ENCODE data around the gene HIGD1A.

The HIGD1A gene

GRCh38 chr3:42743204-42743995, 60.9 kb downstream of the HIGD1A start:
- no peak overlapping the region for H2BK5ac ChIP-seq (ENCODE audit: low read depth, low read length, poor library complexity)
- H2BK120ac ChIP-seq (ENCODE audit: insufficient read depth, low read length, poor library complexity): no peak overlapping the region
- no CpG with 5 or more reads among the region's 7 CpGs for WGBS (ENCODE audit: extremely low coverage, insufficient coverage, insufficient read length)

GRCh38 chr3:42742688-42743087, 61.6 kb downstream of the HIGD1A start:
- H3K23ac ChIP-seq (ENCODE audit: low read length): no peak overlapping the region
- no peak overlapping the region for H4K91ac ChIP-seq (ENCODE audit: low read depth, low read length)
- no peak overlapping the region for H3K4me2 ChIP-seq (ENCODE audit: low read length)
- H3K4me3 ChIP-seq (ENCODE audit: low read depth, low read length): no peak overlapping the region
- H3K14ac ChIP-seq (ENCODE audit: low read length): no peak overlapping the region
- WGBS (ENCODE audit: extremely low coverage, insufficient coverage, insufficient read length): no CpG with 5 or more reads among the region's 9 CpGs
- no peak overlapping the region for H2AFZ ChIP-seq (ENCODE audit: insufficient read depth, low read length, poor library complexity)
- H3K18ac ChIP-seq (ENCODE audit: low read length): no peak overlapping the region
- H3K4me1 ChIP-seq (ENCODE audit: control insufficient read depth in 1 of 2, insufficient read depth in 2 of 2, low read length in 2 of 2): no peaks in the 10 kb centered on the region
- H4K8ac ChIP-seq (ENCODE audit: low read depth, low read length): no peak overlapping the region
- no peak overlapping the region for H2BK5ac ChIP-seq (ENCODE audit: low read depth, low read length, poor library complexity)
- no peaks in the 10 kb centered on the region for H3K36me3 ChIP-seq (ENCODE audit: control insufficient read depth in 1 of 2, insufficient read depth in 2 of 2, low read length in 2 of 2)
- H3K9me3 ChIP-seq (ENCODE audit: insufficient read depth, low read depth, low read length): no peaks in the 10 kb centered on the region
- no peak overlapping the region for H4K12ac ChIP-seq (ENCODE audit: low read depth, low read length)
- no peak overlapping the region for H3K27ac ChIP-seq (ENCODE audit: low read depth, low read length)
- DNase-seq: no peak
- H3K4ac ChIP-seq (ENCODE audit: low read depth, low read length): no peak overlapping the region
- no peak overlapping the region for H3K9ac ChIP-seq (ENCODE audit: low read length)
- H3K79me2 ChIP-seq (ENCODE audit: control insufficient read depth, insufficient read depth, low read length, poor library complexity): no peaks in the 10 kb centered on the region
- H3K79me1 ChIP-seq (ENCODE audit: low read length): no peaks in the 10 kb centered on the region
- H3K27me3 ChIP-seq (ENCODE audit: insufficient read depth, low read length): no peaks in the 10 kb centered on the region
- H2BK120ac ChIP-seq (ENCODE audit: insufficient read depth, low read length, poor library complexity): no peak overlapping the region
- H2BK12ac ChIP-seq (ENCODE audit: low read length): no peak overlapping the region
- no peak overlapping the region for H2AK5ac ChIP-seq (ENCODE audit: low read length)

More at GRCh38 chr3:42743204-42743995, 60.9 kb downstream of the HIGD1A start:
- Histone ChIP-seq H3K79me2 (ENCODE audit: control insufficient read depth, insufficient read depth, low read length, poor library complexity) (no peaks in the 10 kb centered on the region), H4K91ac (ENCODE audit: low read depth, low read length) (no peak overlapping the region), H4K8ac (ENCODE audit: low read depth, low read length) (no peak overlapping the region), H3K79me1 (ENCODE audit: low read length) (no peaks in the 10 kb centered on the region), H2BK12ac (ENCODE audit: low read length) (no peak overlapping the region), H2AFZ (ENCODE audit: insufficient read depth, low read length, poor library complexity) (no peak overlapping the region), H3K14ac (ENCODE audit: low read length) (no peak overlapping the region), H3K9ac (ENCODE audit: low read length) (no peak overlapping the region), H3K4me1 (ENCODE audit: control insufficient read depth in 1 of 2, insufficient read depth in 2 of 2, low read length in 2 of 2) (no peaks in the 10 kb centered on the region), H3K27ac (ENCODE audit: low read depth, low read length) (no peak overlapping the region), H2AK5ac (ENCODE audit: low read length) (no peak overlapping the region), H3K9me3 (ENCODE audit: insufficient read depth, low read depth, low read length) (no peaks in the 10 kb centered on the region), H4K12ac (ENCODE audit: low read depth, low read length) (no peak overlapping the region), H3K36me3 (ENCODE audit: control insufficient read depth in 1 of 2, insufficient read depth in 2 of 2, low read length in 2 of 2) (no peaks in the 10 kb centered on the region), H3K4ac (ENCODE audit: low read depth, low read length) (no peak overlapping the region), H3K4me3 (ENCODE audit: low read depth, low read length) (no peak overlapping the region), H3K18ac (ENCODE audit: low read length) (no peak overlapping the region), H3K4me2 (ENCODE audit: low read length) (no peak overlapping the region), H3K23ac (ENCODE audit: low read length) (no peak overlapping the region), H3K27me3 (ENCODE audit: insufficient read depth, low read length) (no peaks in the 10 kb centered on the region)
- DNase-seq: no peak

- no peak overlapping the region for H2BK12ac ChIP-seq (ENCODE audit: low read length)
- no peak overlapping the region for H4K8ac ChIP-seq (ENCODE audit: low read depth, low read length)
- no peaks in the 10 kb centered on the region for H3K27me3 ChIP-seq (ENCODE audit: insufficient read depth, low read length)
- H3K79me2 ChIP-seq (ENCODE audit: control insufficient read depth, insufficient read depth, low read length, poor library complexity): no peaks in the 10 kb centered on the region
- no peak overlapping the region for H3K9ac ChIP-seq (ENCODE audit: low read length)
- H2BK5ac ChIP-seq (ENCODE audit: low read depth, low read length, poor library complexity): no peak overlapping the region
- no peak overlapping the region for H3K4me3 ChIP-seq (ENCODE audit: low read depth, low read length)
- H4K91ac ChIP-seq (ENCODE audit: low read depth, low read length): no peak overlapping the region
- no peaks in the 10 kb centered on the region for H3K4me1 ChIP-seq (ENCODE audit: control insufficient read depth in 1 of 2, insufficient read depth in 2 of 2, low read length in 2 of 2)
- no peak overlapping the region for H2BK120ac ChIP-seq (ENCODE audit: insufficient read depth, low read length, poor library complexity)
- H3K14ac ChIP-seq (ENCODE audit: low read length): no peak overlapping the region
- H3K4ac ChIP-seq (ENCODE audit: low read depth, low read length): no peak overlapping the region
- H3K27ac ChIP-seq (ENCODE audit: low read depth, low read length): no peak overlapping the region
- no peak overlapping the region for H2AK5ac ChIP-seq (ENCODE audit: low read length)
- no CpG with 5 or more reads among the region's 4 CpGs for WGBS (ENCODE audit: extremely low coverage, insufficient coverage, insufficient read length)
- DNase-seq: no peak
- H3K18ac ChIP-seq (ENCODE audit: low read length): no peak overlapping the region
- no peak overlapping the region for H3K23ac ChIP-seq (ENCODE audit: low read length)
- H3K9me3 ChIP-seq (ENCODE audit: insufficient read depth, low read depth, low read length): no peaks in the 10 kb centered on the region
- H2AFZ ChIP-seq (ENCODE audit: insufficient read depth, low read length, poor library complexity): no peak overlapping the region
- no peak overlapping the region for H4K12ac ChIP-seq (ENCODE audit: low read depth, low read length)
- no peaks in the 10 kb centered on the region for H3K79me1 ChIP-seq (ENCODE audit: low read length)
- H3K36me3 ChIP-seq (ENCODE audit: control insufficient read depth in 1 of 2, insufficient read depth in 2 of 2, low read length in 2 of 2): no peaks in the 10 kb centered on the region
- H3K4me2 ChIP-seq (ENCODE audit: low read length): no peak overlapping the region
Observed at GRCh38 chr3:42742259-42742658, 62.0 kb downstream of the HIGD1A start.

- Histone ChIP-seq H3K4me3 (ENCODE audit: low read depth, low read length) (no peak overlapping the region), H4K12ac (ENCODE audit: low read depth, low read length) (no peak overlapping the region), H3K4me2 (ENCODE audit: low read length) (no peak overlapping the region), H3K14ac (ENCODE audit: low read length) (no peak overlapping the region), H2AK5ac (ENCODE audit: low read length) (no peak overlapping the region), H2AFZ (ENCODE audit: insufficient read depth, low read length, poor library complexity) (no peak overlapping the region), H2BK12ac (ENCODE audit: low read length) (no peak overlapping the region), H3K23ac (ENCODE audit: low read length) (no peak overlapping the region), H3K9ac (ENCODE audit: low read length) (no peak overlapping the region), H3K18ac (ENCODE audit: low read length) (no peak overlapping the region), H3K4me1 (ENCODE audit: control insufficient read depth in 1 of 2, insufficient read depth in 2 of 2, low read length in 2 of 2) (no peaks in the 10 kb centered on the region), H3K27me3 (ENCODE audit: insufficient read depth, low read length) (no peaks in the 10 kb centered on the region), H3K36me3 (ENCODE audit: control insufficient read depth in 1 of 2, insufficient read depth in 2 of 2, low read length in 2 of 2) (no peaks in the 10 kb centered on the region), H3K79me1 (ENCODE audit: low read length) (no peaks in the 10 kb centered on the region), H4K91ac (ENCODE audit: low read depth, low read length) (no peak overlapping the region), H2BK5ac (ENCODE audit: low read depth, low read length, poor library complexity) (no peak overlapping the region), H2BK120ac (ENCODE audit: insufficient read depth, low read length, poor library complexity) (no peak overlapping the region), H3K9me3 (ENCODE audit: insufficient read depth, low read depth, low read length) (no peaks in the 10 kb centered on the region), H4K8ac (ENCODE audit: low read depth, low read length) (no peak overlapping the region), H3K4ac (ENCODE audit: low read depth, low read length) (no peak overlapping the region), H3K27ac (ENCODE audit: low read depth, low read length) (no peak overlapping the region), H3K79me2 (ENCODE audit: control insufficient read depth, insufficient read depth, low read length, poor library complexity) (no peaks in the 10 kb centered on the region)
- no CpG with 5 or more reads among the region's 3 CpGs for WGBS (ENCODE audit: extremely low coverage, insufficient coverage, insufficient read length)
- no peak for DNase-seq
Observed at GRCh38 chr3:42741796-42742195, 62.5 kb downstream of the HIGD1A start.

Measured in trophoblast cell (in vitro differentiated cells and primary cell).